Measurements from ENCODE around the gene PIN1. TPM values are rescaled to one million over a fixed set of nuclear protein-coding genes. Genes with fewer than 3 reads are reported as not detected.
"Not testable (repeated sequence)": the region's sequence is repeated elsewhere in the genome, so short reads cannot be mapped to it uniquely, and the experiment has no call there.

PIN1 gene
- total RNA-seq, 1 experiment from 2014 or later: 63.3 TPM

GRCh38 chr19:9818734-9819595, 16.2 kb upstream of the PIN1 start, which contains the start of gene FBXL12:
Gene FBXL12 (minus strand): TSS chr19:9819079. CDS start chr19:9818813, 266 bp downstream.
- intact Hi-C loops (cut with micrococcal nuclease; ENCODE audit: unreplicated experiment): loop anchor here (1.0 kb wide), 4 partner anchors 8 to 34 kb away; partner anchors contain the start of genes PIN1 and UBL5
- Histone ChIP-seq H3K27me3 (replicated peaks; ENCODE audit: control insufficient read depth, insufficient read depth, low read length) (no peaks in the 10 kb centered on the region), H3K9me3 (peaks cover 8% of the 10 kb centered on the region), H3K4me3 (ENCODE audit: low read depth, low read length) (peak within 1 kb of the TSS; percentile 73), H3K36me3 (ENCODE audit: control insufficient read depth, insufficient read depth, low read length) (no peaks in the 10 kb centered on the region; the same call in 1 of the 2 replicates), H3K4me1 (peaks cover 5% of the 10 kb centered on the region)
- Mint-ChIP-seq H3K27me3 (ENCODE audit: insufficient read depth, unreplicated experiment) (no peaks in the 10 kb centered on the region), H3K4me3 (ENCODE audit: unreplicated experiment) (peak within 1 kb of the TSS; percentile 90), H3K36me3 (ENCODE audit: insufficient read depth, unreplicated experiment) (peaks cover 43% of the 10 kb centered on the region), H3K9me3 (ENCODE audit: unreplicated experiment) (no peaks in the 10 kb centered on the region), H3K27ac (ENCODE audit: unreplicated experiment) (peak within 1 kb of the TSS; percentile 92), H3K4me1 (ENCODE audit: low read depth, unreplicated experiment) (peaks cover 5% of the 10 kb centered on the region)
- TF ChIP-seq CTCF (IDR thresholded peaks at IDR 0.05; ENCODE audit: insufficient read depth in 1 of 2, low read depth in 1 of 2, low read length in 1 of 2, severe bottlenecking in 1 of 2, unreplicated experiment in 1 of 2): no peak
- BruUV-seq (replicated peaks): no TSS peak
- ChIA-PET CTCF (interaction anchor here (0.6 to 1.3 kb wide), 2 partner anchors 21 to 23 kb away, joined by 5 read pairs; no protein-coding TSS in a partner anchor), POLR2A (interaction anchor here (0.6 to 1.0 kb wide), 2 partner anchors 8 to 452 kb away, joined by 9 to 11 read pairs; partner anchors contain the start of genes ICAM1 and UBL5)
- peak; percentile 99 to 100 for DNase-seq

GRCh38 chr19:9819596-9819909, 15.6 kb upstream of the PIN1 start:
- H3K4me3 ChIP-seq (ENCODE audit: low read depth, low read length): peak overlapping the region; percentile 19
- Mint-ChIP-seq H3K36me3 (ENCODE audit: insufficient read depth, unreplicated experiment) (peaks cover 39% of the 10 kb centered on the region), H3K27me3 (ENCODE audit: insufficient read depth, unreplicated experiment) (no peaks in the 10 kb centered on the region), H3K4me3 (ENCODE audit: unreplicated experiment) (peak overlapping the region; percentile 90), H3K9me3 (ENCODE audit: unreplicated experiment) (no peaks in the 10 kb centered on the region), H3K4me1 (ENCODE audit: low read depth, unreplicated experiment) (peaks cover 5% of the 10 kb centered on the region), H3K27ac (ENCODE audit: unreplicated experiment) (peak overlapping the region; percentile 92)
- H3K9me3 ChIP-seq: peaks cover 8% of the 10 kb centered on the region
- BruUV-seq (replicated peaks): no TSS peak
- no peaks in the 10 kb centered on the region; the same call in 1 of the 2 replicates for H3K36me3 ChIP-seq (ENCODE audit: control insufficient read depth, insufficient read depth, low read length)
- H3K4me1 ChIP-seq: peaks cover 5% of the 10 kb centered on the region
- ChIA-PET CTCF (interaction anchor here (1.3 kb wide), 1 partner anchor 24 kb away, joined by 5 read pairs; no protein-coding TSS in a partner anchor), POLR2A (interaction anchor here (1.0 kb wide), 1 partner anchor 8 kb away, joined by 9 read pairs; the partner anchor contains the start of gene UBL5)
- no peak for DNase-seq
- intact Hi-C loops (cut with micrococcal nuclease; ENCODE audit: unreplicated experiment): loop anchor here (1.0 kb wide), 4 partner anchors 8 to 34 kb away; partner anchors contain the start of genes PIN1 and UBL5
- H3K27me3 ChIP-seq (replicated peaks; ENCODE audit: control insufficient read depth, insufficient read depth, low read length): no peaks in the 10 kb centered on the region
- TF ChIP-seq CTCF (IDR thresholded peaks at IDR 0.05; ENCODE audit: insufficient read depth in 1 of 2, low read depth in 1 of 2, low read length in 1 of 2, severe bottlenecking in 1 of 2, unreplicated experiment in 1 of 2): no peak

GRCh38 chr19:9820034-9820433, 15.1 kb upstream of the PIN1 start:
- CTCF ChIA-PET; H3K4me1 ChIP-seq; H3K27me3 ChIP-seq (replicated peaks; ENCODE audit: control insufficient read depth, insufficient read depth, low read length); H3K27me3 Mint-ChIP-seq (ENCODE audit: insufficient read depth, unreplicated experiment); DNase-seq; H3K9me3 ChIP-seq; H3K36me3 ChIP-seq (ENCODE audit: control insufficient read depth, insufficient read depth, low read length); intact Hi-C loops (cut with micrococcal nuclease; ENCODE audit: unreplicated experiment); H3K9me3 Mint-ChIP-seq (ENCODE audit: unreplicated experiment); POLR2A ChIA-PET; H3K4me3 ChIP-seq (ENCODE audit: low read depth, low read length); H3K4me1 Mint-ChIP-seq (ENCODE audit: low read depth, unreplicated experiment): not testable (repeated sequence)
- Mint-ChIP-seq H3K27ac (ENCODE audit: unreplicated experiment) (peak overlapping the region; percentile 92), H3K4me3 (ENCODE audit: unreplicated experiment) (peak overlapping the region; percentile 90), H3K36me3 (ENCODE audit: insufficient read depth, unreplicated experiment) (peaks cover 34% of the 10 kb centered on the region)
- TSS peak; percentile 41 for BruUV-seq (replicated peaks)

Measured in Caco-2 (cell line).